Trophoblast cell (in vitro differentiated cells and primary cell): ENCODE data around the gene TNP2.
A peak's percentile ranks its signal among the peaks of the same experiment; 100 is the strongest.

Experiments
- DNase-seq, 2 donors: peaks; one replicate each; pipeline ENCODE4 v3.0.0-alpha.2; 2016
- H2AFZ ChIP-seq: 2 replicates; pipeline ENCODE4 v1.6.1; 2013; ENCODE audit warnings: low read length, moderate library complexity, mild to moderate bottlenecking; ENCODE audit not compliant: insufficient read depth, poor library complexity
- H2AK5ac ChIP-seq: 2 replicates; pipeline ENCODE4 v1.6.1; 2013; ENCODE audit warnings: mild to moderate bottlenecking, low read length
- H2BK120ac ChIP-seq: 2 replicates; pipeline ENCODE4 v1.6.1; 2013; ENCODE audit warnings: low read length, mild to moderate bottlenecking, moderate library complexity; ENCODE audit not compliant: insufficient read depth, poor library complexity
- H2BK12ac ChIP-seq: 2 replicates; pipeline ENCODE4 v1.6.1; 2013; ENCODE audit warnings: mild to moderate bottlenecking, low read length, moderate library complexity
- H2BK5ac ChIP-seq: 2 replicates; pipeline ENCODE4 v1.6.1; 2013; ENCODE audit warnings: low read length, low read depth, moderate library complexity, mild to moderate bottlenecking; ENCODE audit not compliant: poor library complexity
- H3K14ac ChIP-seq: 2 replicates; pipeline ENCODE4 v1.6.1; 2013; ENCODE audit warnings: mild to moderate bottlenecking, low read length
- H3K18ac ChIP-seq: 2 replicates; pipeline ENCODE4 v1.6.1; 2013; ENCODE audit warnings: mild to moderate bottlenecking, low read length
- H3K23ac ChIP-seq: 2 replicates; pipeline ENCODE4 v1.6.1; 2013; ENCODE audit warnings: low read length
- H3K27ac ChIP-seq: 2 replicates; pipeline ENCODE4 v1.5.1; 2013; ENCODE audit warnings: low read depth, mild to moderate bottlenecking, inconsistent platforms, low read length, moderate library complexity
- H3K27me3 ChIP-seq: 2 replicates; pipeline ENCODE4 v1.6.1; 2013; ENCODE audit warnings: inconsistent platforms, mild to moderate bottlenecking, low read length, moderate library complexity; ENCODE audit not compliant: insufficient read depth
- H3K36me3 ChIP-seq, 2 experiments: 1 replicate in 1 of 2; 2 replicates in 1 of 2; pipeline ENCODE4 v1.6.1; 2013; ENCODE audit warnings: low read length in 2 of 2, mild to moderate bottlenecking in 2 of 2, moderate library complexity in 1 of 2; ENCODE audit not compliant: insufficient read depth in 2 of 2, control insufficient read depth in 1 of 2
- H3K4ac ChIP-seq: 2 replicates; pipeline ENCODE4 v1.6.1; 2013; ENCODE audit warnings: low read depth, mild to moderate bottlenecking, low read length, moderate library complexity
- H3K4me1 ChIP-seq, 2 experiments: 1 replicate in 1 of 2; 2 replicates in 1 of 2; pipeline ENCODE4 v1.6.1; 2013; ENCODE audit warnings: low read length in 2 of 2, mild to moderate bottlenecking in 2 of 2, moderate library complexity in 1 of 2; ENCODE audit not compliant: insufficient read depth in 2 of 2, control insufficient read depth in 1 of 2
- H3K4me2 ChIP-seq: 2 replicates; pipeline ENCODE4 v1.6.1; 2013; ENCODE audit warnings: inconsistent platforms, mild to moderate bottlenecking, low read length, moderate library complexity
- H3K4me3 ChIP-seq: 2 replicates; pipeline ENCODE4 v1.5.1; 2013; ENCODE audit warnings: mild to moderate bottlenecking, low read depth, low read length, inconsistent platforms
- H3K79me1 ChIP-seq: one replicate; pipeline ENCODE4 v1.6.1; 2013; ENCODE audit warnings: low read length
- H3K79me2 ChIP-seq: 2 replicates; pipeline ENCODE4 v1.6.1; 2013; ENCODE audit warnings: low read length, mild to moderate bottlenecking; ENCODE audit not compliant: control insufficient read depth, insufficient read depth, poor library complexity
- H3K9ac ChIP-seq: 2 replicates; pipeline ENCODE4 v1.6.1; 2013; ENCODE audit warnings: mild to moderate bottlenecking, low read length
- H3K9me3 ChIP-seq: 2 replicates; pipeline ENCODE4 v1.6.1; 2013; ENCODE audit warnings: low read depth, mild to moderate bottlenecking, control low read depth, inconsistent platforms, low read length; ENCODE audit not compliant: insufficient read depth
- H4K12ac ChIP-seq: 2 replicates; pipeline ENCODE4 v1.6.1; 2013; ENCODE audit warnings: low read depth, mild to moderate bottlenecking, low read length, moderate library complexity
- H4K8ac ChIP-seq: 2 replicates; pipeline ENCODE4 v1.6.1; 2013; ENCODE audit warnings: low read depth, mild to moderate bottlenecking, low read length, moderate library complexity
- H4K91ac ChIP-seq: one replicate; pipeline ENCODE4 v1.6.1; 2013; ENCODE audit warnings: low read depth, mild to moderate bottlenecking, low read length, moderate library complexity
- WGBS: extraction: QIAGEN DNeasy Blood & Tissue Kit; methylation state at CpG from one replicate; pipeline ENCODE4 v1.1.7; 2013; ENCODE audit warnings: missing lambda C conversion rate; ENCODE audit not compliant: insufficient read length, insufficient coverage; ENCODE audit errors: extremely low coverage; 5-methylcytosine and 5-hydroxymethylcytosine counted together

Gene TNP2

GRCh38 chr16:11272921-11273720 lies 4.0 kb upstream of the TNP2 start, which contains the start of gene PRM3:
PRM3 (minus strand) TSS chr16:11273629; CDS start chr16:11273595, 34 bp downstream.
- Histone ChIP-seq H3K36me3 (no peaks in the 10 kb centered on the region), H4K8ac (no peak within 1 kb of the TSS)

GRCh38 chr16:11272484-11272883 lies 3.4 kb upstream of the TNP2 start:
- Histone ChIP-seq H3K18ac (no peak overlapping the region), H2BK12ac (no peak overlapping the region), H3K4ac (no peak overlapping the region), H3K14ac (no peak overlapping the region), H2BK5ac (no peak overlapping the region), H2AK5ac (no peak overlapping the region), H4K8ac (no peak overlapping the region), H2BK120ac (no peak overlapping the region), H4K12ac (no peak overlapping the region), H3K79me2 (no peaks in the 10 kb centered on the region), H3K9me3 (peaks cover 2% of the 10 kb centered on the region), H3K4me3 (no peak overlapping the region), H3K36me3 (no peaks in the 10 kb centered on the region), H3K4me1 (peaks cover 0 to 5% of the 10 kb centered on the region in 2 experiments), H2AFZ (no peak overlapping the region), H3K27ac (no peak overlapping the region), H3K23ac (no peak overlapping the region), H3K79me1 (no peaks in the 10 kb centered on the region), H3K9ac (no peak overlapping the region), H3K27me3 (no peaks in the 10 kb centered on the region), H4K91ac (no peak overlapping the region), H3K4me2 (no peak overlapping the region)
- no peak for DNase-seq
- no CpG with 5 or more reads among the region's 6 CpGs for WGBS

More at GRCh38 chr16:11272921-11273720, 4.0 kb upstream of the TNP2 start, which contains the start of gene PRM3:
- Histone ChIP-seq H2AFZ (no peak within 1 kb of the TSS), H3K79me1 (no peaks in the 10 kb centered on the region), H3K9ac (no peak within 1 kb of the TSS), H4K12ac (no peak within 1 kb of the TSS), H3K14ac (no peak within 1 kb of the TSS), H2AK5ac (peak within 1 kb of the TSS; percentile 36), H3K4me2 (no peak within 1 kb of the TSS), H3K4me1 (peaks cover 0 to 5% of the 10 kb centered on the region in 2 experiments), H3K27ac (no peak within 1 kb of the TSS), H2BK12ac (no peak within 1 kb of the TSS), H3K27me3 (no peaks in the 10 kb centered on the region), H4K91ac (peak within 1 kb of the TSS; percentile 20), H2BK5ac (no peak within 1 kb of the TSS), H2BK120ac (no peak within 1 kb of the TSS), H3K4ac (no peak within 1 kb of the TSS), H3K18ac (no peak within 1 kb of the TSS), H3K9me3 (peaks cover 2% of the 10 kb centered on the region), H3K79me2 (no peaks in the 10 kb centered on the region), H3K23ac (no peak within 1 kb of the TSS), H3K4me3 (no peak within 1 kb of the TSS)
- DNase-seq = no peak
- no CpG with 5 or more reads among the region's 30 CpGs for WGBS

- Histone ChIP-seq H4K91ac (no peak overlapping the region), H3K14ac (no peak overlapping the region), H4K8ac (no peak overlapping the region), H2AFZ (no peak overlapping the region), H3K36me3 (no peaks in the 10 kb centered on the region), H3K4me2 (no peak overlapping the region), H4K12ac (no peak overlapping the region), H3K79me2 (no peaks in the 10 kb centered on the region), H3K4me3 (peak overlapping the region; percentile 36), H3K23ac (no peak overlapping the region), H3K4ac (no peak overlapping the region), H3K27me3 (no peaks in the 10 kb centered on the region), H3K27ac (no peak overlapping the region), H2BK12ac (no peak overlapping the region), H3K4me1 (peaks cover 0 to 5% of the 10 kb centered on the region in 2 experiments), H2AK5ac (no peak overlapping the region), H2BK5ac (no peak overlapping the region), H3K18ac (no peak overlapping the region), H3K9me3 (peaks cover 2% of the 10 kb centered on the region), H2BK120ac (no peak overlapping the region), H3K9ac (no peak overlapping the region), H3K79me1 (no peaks in the 10 kb centered on the region)
- no CpG with 5 or more reads among the region's 10 CpGs for WGBS
- DNase-seq = no peak
Measured at GRCh38 chr16:11271610-11272009, 2.5 kb upstream of the TNP2 start.

- Histone ChIP-seq H3K23ac (no peak overlapping the region), H2BK120ac (no peak overlapping the region), H3K4ac (no peak overlapping the region), H4K8ac (no peak overlapping the region), H2AFZ (no peak overlapping the region), H3K9me3 (peaks cover 2% of the 10 kb centered on the region), H3K79me1 (no peaks in the 10 kb centered on the region), H3K79me2 (no peaks in the 10 kb centered on the region), H3K27me3 (no peaks in the 10 kb centered on the region), H3K27ac (no peak overlapping the region), H4K12ac (no peak overlapping the region), H3K4me3 (no peak overlapping the region), H2BK5ac (no peak overlapping the region), H2AK5ac (no peak overlapping the region), H3K4me2 (no peak overlapping the region), H3K14ac (no peak overlapping the region), H2BK12ac (no peak overlapping the region), H4K91ac (no peak overlapping the region), H3K36me3 (no peaks in the 10 kb centered on the region), H3K9ac (no peak overlapping the region), H3K18ac (no peak overlapping the region), H3K4me1 (peaks cover 0 to 5% of the 10 kb centered on the region in 2 experiments)
- no peak for DNase-seq
- no CpG with 5 or more reads among the region's 2 CpGs for WGBS
Measured at GRCh38 chr16:11270602-11271162, 1.6 kb upstream of the TNP2 start.
